Measurements from ENCODE around the gene IFNG-AS1. TPM values are rescaled to one million over a fixed set of nuclear protein-coding genes. Genes with fewer than 3 reads are reported as not detected.

The IFNG-AS1 gene
- total RNA-seq, 1 donor from 2014 or later: not detected

DNA sequence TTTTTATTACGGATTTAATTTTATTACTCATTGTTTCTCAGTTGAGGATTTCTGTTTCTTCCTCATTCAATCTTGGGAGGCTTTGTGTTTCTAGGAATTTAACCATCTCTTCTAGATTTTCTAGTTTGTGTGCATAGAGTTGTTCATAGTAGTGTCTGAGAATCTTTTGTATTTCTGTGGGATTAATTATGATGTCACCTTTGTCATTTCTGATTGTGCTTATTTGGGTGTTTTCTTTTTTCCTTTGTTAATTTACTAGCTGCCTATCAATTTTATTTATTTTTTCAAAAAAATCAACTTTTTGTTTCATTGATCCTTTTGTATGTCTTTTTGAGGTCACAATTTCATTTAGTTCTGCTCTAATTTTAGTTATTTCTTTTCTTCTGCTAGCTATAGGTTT lies 75.9 kb downstream of the IFNG-AS1 start:
- H3K9me3 ChIP-seq: peaks cover 0 to 4% of the 10 kb centered on the region in 2 donors
- H3K27me3 ChIP-seq: no peaks in the 10 kb centered on the region
- intact Hi-C loops (cut with DNase I): no loop called here
- TF ChIP-seq, protein P1, sequence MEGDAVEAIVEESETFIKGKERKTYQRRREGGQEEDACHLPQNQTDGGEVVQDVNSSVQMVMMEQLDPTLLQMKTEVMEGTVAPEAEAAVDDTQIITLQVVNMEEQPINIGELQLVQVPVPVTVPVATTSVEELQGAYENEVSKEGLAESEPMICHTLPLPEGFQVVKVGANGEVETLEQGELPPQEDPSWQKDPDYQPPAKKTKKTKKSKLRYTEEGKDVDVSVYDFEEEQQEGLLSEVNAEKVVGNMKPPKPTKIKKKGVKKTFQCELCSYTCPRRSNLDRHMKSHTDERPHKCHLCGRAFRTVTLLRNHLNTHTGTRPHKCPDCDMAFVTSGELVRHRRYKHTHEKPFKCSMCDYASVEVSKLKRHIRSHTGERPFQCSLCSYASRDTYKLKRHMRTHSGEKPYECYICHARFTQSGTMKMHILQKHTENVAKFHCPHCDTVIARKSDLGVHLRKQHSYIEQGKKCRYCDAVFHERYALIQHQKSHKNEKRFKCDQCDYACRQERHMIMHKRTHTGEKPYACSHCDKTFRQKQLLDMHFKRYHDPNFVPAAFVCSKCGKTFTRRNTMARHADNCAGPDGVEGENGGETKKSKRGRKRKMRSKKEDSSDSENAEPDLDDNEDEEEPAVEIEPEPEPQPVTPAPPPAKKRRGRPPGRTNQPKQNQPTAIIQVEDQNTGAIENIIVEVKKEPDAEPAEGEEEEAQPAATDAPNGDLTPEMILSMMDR (IDR thresholded peaks at IDR 0.05): no peak
- DNase-seq (ENCODE audit: low spot score in 2 of 2): no peak
- no peak overlapping the region for H3K27ac ChIP-seq
- H3K4me3 ChIP-seq: no peak overlapping the region
- no peaks in the 10 kb centered on the region for H3K36me3 ChIP-seq
- no peaks in the 10 kb centered on the region for H3K4me1 ChIP-seq

GRCh38 chr12:68065687-68066086 lies 76.4 kb downstream of the IFNG-AS1 start:
- Histone ChIP-seq H3K27me3 (no peaks in the 10 kb centered on the region), H3K4me1 (no peaks in the 10 kb centered on the region), H3K36me3 (no peaks in the 10 kb centered on the region), H3K27ac (no peak overlapping the region), H3K4me3 (no peak overlapping the region), H3K9me3 (peaks cover 0 to 4% of the 10 kb centered on the region in 2 donors)
- intact Hi-C loops (cut with DNase I): no loop called here
- TF ChIP-seq, protein P1 (IDR thresholded peaks at IDR 0.05): no peak
- no peak for DNase-seq (ENCODE audit: low spot score in 2 of 2)

GRCh38 chr12:68067762-68068376 lies 78.6 kb downstream of the IFNG-AS1 start:
- Histone ChIP-seq H3K4me3 (no peak overlapping the region), H3K27me3 (no peaks in the 10 kb centered on the region), H3K9me3 (no peaks in the 10 kb centered on the region), H3K4me1 (no peaks in the 10 kb centered on the region), H3K27ac (no peak overlapping the region), H3K36me3 (no peaks in the 10 kb centered on the region)
- no peak for DNase-seq (ENCODE audit: low spot score in 2 of 2)
- intact Hi-C loops (cut with DNase I): no loop called here
- TF ChIP-seq, protein P1 (IDR thresholded peaks at IDR 0.05): no peak

DNA sequence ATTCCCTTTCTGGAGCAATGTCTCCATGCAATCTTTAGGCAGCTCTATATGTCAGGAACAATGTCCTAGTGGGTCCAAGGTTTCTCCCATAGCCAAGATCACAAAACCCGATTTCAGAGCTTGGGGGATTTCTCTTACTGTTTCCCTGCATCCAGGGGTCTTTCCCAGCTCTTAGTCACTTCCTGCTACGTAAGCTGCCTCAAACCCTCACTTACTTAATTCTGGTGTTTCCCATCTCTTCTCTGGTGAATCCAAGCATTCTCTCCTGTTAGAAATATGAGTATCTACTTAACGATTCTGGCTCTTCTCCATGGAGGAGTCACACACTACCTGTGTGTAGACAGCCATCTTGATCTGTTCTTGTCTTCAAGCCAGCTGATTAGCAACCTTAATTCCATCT lies 80.0 kb downstream of the IFNG-AS1 start:
- Histone ChIP-seq H3K27ac (no peak overlapping the region), H3K27me3 (no peaks in the 10 kb centered on the region), H3K4me1 (no peaks in the 10 kb centered on the region), H3K9me3 (no peaks in the 10 kb centered on the region), H3K36me3 (no peaks in the 10 kb centered on the region), H3K4me3 (no peak overlapping the region)
- intact Hi-C loops (cut with DNase I): no loop called here
- DNase-seq (ENCODE audit: low spot score in 2 of 2): no peak
- TF ChIP-seq, protein P1 (IDR thresholded peaks at IDR 0.05): no peak

Other genes starting within 250 kb of the IFNG-AS1 start
- gene IFNG, start 170.3 kb downstream of the IFNG-AS1 start, total RNA-seq: not detected
- gene IL26, start 236.4 kb downstream of the IFNG-AS1 start, total RNA-seq: not detected

All from ascending aorta (tissue), 2 donors.